Choroid plexus epithelial cell (primary cell): Measurements from ENCODE around the gene TRAPPC12.
"Not testable (repeated sequence)": the region's sequence is repeated elsewhere in the genome, so short reads cannot be mapped to it uniquely, and the experiment has no call there.

Source experiments
- DNase-seq: peaks from one replicate; pipeline ENCODE4 v3.0.0-alpha.2; 2010; ENCODE audit warnings: low read depth
- H3K4me3 ChIP-seq: 2 replicates; pipeline ENCODE4 v1.5.1; 2011; ENCODE audit warnings: low read depth, mild to moderate bottlenecking, control low read depth, low read length, moderate library complexity
- CTCF ChIP-seq: conservative IDR thresholded peaks from 2 replicates; pipeline ENCODE4 v1.5.1; 2011; ENCODE audit warnings: low read depth, mild to moderate bottlenecking, control low read depth, inconsistent platforms, low read length, moderate library complexity

Gene TRAPPC12

GRCh38 chr2:3451926-3452671, 72.6 kb downstream of the TRAPPC12 start:
- no peak overlapping the region for H3K4me3 ChIP-seq
- peak; percentile 70 for DNase-seq
- no peak for TF ChIP-seq CTCF

- DNase-seq = peak; percentile 25
- no peak for TF ChIP-seq CTCF
- H3K4me3 ChIP-seq = no peak overlapping the region
Observed at GRCh38 chr2:3453190-3453999, 73.9 kb downstream of the TRAPPC12 start.

GRCh38 chr2:3454005-3454404, 74.5 kb downstream of the TRAPPC12 start:
- not testable (repeated sequence) for DNase-seq, H3K4me3 ChIP-seq

- no peak for TF ChIP-seq CTCF
- no peak overlapping the region for H3K4me3 ChIP-seq
- DNase-seq = no peak
Observed at GRCh38 chr2:3454802-3455201, 75.3 kb downstream of the TRAPPC12 start.

GRCh38 chr2:3456125-3456524, 76.6 kb downstream of the TRAPPC12 start:
- DNase-seq = no peak
- no peak overlapping the region for H3K4me3 ChIP-seq
- TF ChIP-seq CTCF = no peak

- TF ChIP-seq CTCF = no peak
- H3K4me3 ChIP-seq = no peak overlapping the region
- DNase-seq = no peak
Observed at GRCh38 chr2:3457524-3458395, 78.3 kb downstream of the TRAPPC12 start.
